SJSA1 (cell line): ENCODE results near the gene GTPBP3. TPM values are rescaled to one million over a fixed set of nuclear protein-coding genes. Genes with fewer than 3 reads are reported as not detected.
"Not testable (repeated sequence)": the region's sequence is repeated elsewhere in the genome, so short reads cannot be mapped to it uniquely, and the experiment has no call there.

Experiments
- DNase-seq, 2 experiments: peaks; one replicate each; pipeline ENCODE4 v3.0.0-alpha.2; 2015 to 2020; ENCODE audit warnings: low spot score in 2 of 2, low read depth in 1 of 2
- H3K27ac ChIP-seq: fragments of 250-450 bp; sonication (Bioruptor Pico); 2 replicates; pipeline ENCODE4 v1.5.1; 2020; ENCODE audit warnings: mild to moderate bottlenecking, moderate library complexity
- H3K27me3 ChIP-seq: fragments of 250-450 bp; sonication (Bioruptor Pico); replicated peaks from 2 replicates; pipeline ENCODE4 v1.5.1; 2020; ENCODE audit warnings: mild to moderate bottlenecking, moderate library complexity
- H3K36me3 ChIP-seq: fragments of 250-450 bp; sonication (Bioruptor Pico); 2 replicates; pipeline ENCODE4 v1.5.1; 2020; ENCODE audit warnings: mild to moderate bottlenecking
- H3K4me1 ChIP-seq: fragments of 250-450 bp; sonication (Bioruptor Pico); replicated peaks from 2 replicates; pipeline ENCODE4 v1.6.1; 2021; ENCODE audit warnings: mild to moderate bottlenecking
- H3K4me3 ChIP-seq: fragments of 250-450 bp; sonication (Bioruptor Pico); 2 replicates; pipeline ENCODE4 v1.5.1; 2020; ENCODE audit warnings: mild to moderate bottlenecking
- H3K9me3 ChIP-seq: fragments of 250-450 bp; sonication (Bioruptor Pico); replicated peaks from 2 replicates; pipeline ENCODE4 v1.5.1; 2020; ENCODE audit warnings: mild to moderate bottlenecking
- total RNA-seq: library from RNA; depleted of rRNA; stranded (reverse); fragments of >200 nt; shearing (Covaris generic); gene quantifications from 2 replicates; pipeline ENCODE4 v1.2.3, GENCODE V29; 2014

The GTPBP3 gene
- total RNA-seq, 1 experiment from 2014 or later: 19.5 TPM

- H3K4me1 ChIP-seq: peaks cover 16% of the 10 kb centered on the region
- no peaks in the 10 kb centered on the region for H3K36me3 ChIP-seq
- no peaks in the 10 kb centered on the region for H3K9me3 ChIP-seq
- H3K27me3 ChIP-seq: no peaks in the 10 kb centered on the region
- no peak for DNase-seq
- H3K27ac ChIP-seq: no peak overlapping the region
- H3K4me3 ChIP-seq: no peak overlapping the region
Observed at GRCh38 chr19:17353386-17353785, 16.0 kb downstream of the GTPBP3 start.

- Histone ChIP-seq H3K4me3 (no peak overlapping the region), H3K9me3 (no peaks in the 10 kb centered on the region), H3K27ac (no peak overlapping the region), H3K36me3 (no peaks in the 10 kb centered on the region), H3K27me3 (no peaks in the 10 kb centered on the region), H3K4me1 (peaks cover 12% of the 10 kb centered on the region)
- DNase-seq: no peak
Observed at GRCh38 chr19:17357078-17357666, 19.8 kb downstream of the GTPBP3 start.

- H3K4me3 ChIP-seq: no peak overlapping the region
- H3K9me3 ChIP-seq: no peaks in the 10 kb centered on the region
- H3K27ac ChIP-seq: no peak overlapping the region
- H3K4me1 ChIP-seq: peaks cover 12% of the 10 kb centered on the region
- H3K36me3 ChIP-seq: no peaks in the 10 kb centered on the region
- DNase-seq: no peak
- no peaks in the 10 kb centered on the region for H3K27me3 ChIP-seq
Observed at GRCh38 chr19:17357724-17358123, 20.4 kb downstream of the GTPBP3 start.

GRCh38 chr19:17358395-17358794 is 21.0 kb downstream of the GTPBP3 start:
- Histone ChIP-seq H3K27ac (no peak overlapping the region), H3K4me1 (peaks cover 12% of the 10 kb centered on the region), H3K4me3 (no peak overlapping the region), H3K27me3 (no peaks in the 10 kb centered on the region), H3K9me3 (no peaks in the 10 kb centered on the region), H3K36me3 (no peaks in the 10 kb centered on the region)
- peak; percentile 63 to 67 for DNase-seq

- peaks cover 17% of the 10 kb centered on the region for H3K4me1 ChIP-seq
- H3K9me3 ChIP-seq: no peaks in the 10 kb centered on the region
- no peak overlapping the region for H3K27ac ChIP-seq
- no peaks in the 10 kb centered on the region for H3K36me3 ChIP-seq
- H3K4me3 ChIP-seq: no peak overlapping the region
- DNase-seq: no peak
- H3K27me3 ChIP-seq: no peaks in the 10 kb centered on the region
Observed at GRCh38 chr19:17359905-17360800, 22.8 kb downstream of the GTPBP3 start.

- H3K27ac ChIP-seq, H3K36me3 ChIP-seq, H3K4me1 ChIP-seq, H3K4me3 ChIP-seq, H3K27me3 ChIP-seq, H3K9me3 ChIP-seq: not testable (repeated sequence)
- peak; percentile 56 to 59 for DNase-seq
Observed at GRCh38 chr19:17363852-17364605, 26.7 kb downstream of the GTPBP3 start.

- no peak overlapping the region for H3K27ac ChIP-seq
- H3K4me3 ChIP-seq: no peak overlapping the region
- no peaks in the 10 kb centered on the region for H3K36me3 ChIP-seq
- H3K27me3 ChIP-seq: no peaks in the 10 kb centered on the region
- H3K4me1 ChIP-seq: peaks cover 5% of the 10 kb centered on the region
- H3K9me3 ChIP-seq: no peaks in the 10 kb centered on the region
- no peak for DNase-seq
Observed at GRCh38 chr19:17365361-17365760, 28.0 kb downstream of the GTPBP3 start.

GRCh38 chr19:17370026-17370587 is 32.8 kb downstream of the GTPBP3 start:
- DNase-seq: no peak
- H3K27me3 ChIP-seq: no peaks in the 10 kb centered on the region
- H3K9me3 ChIP-seq: no peaks in the 10 kb centered on the region
- H3K4me1 ChIP-seq: no peaks in the 10 kb centered on the region; the same call in 1 of the 2 replicates
- H3K36me3 ChIP-seq: no peaks in the 10 kb centered on the region
- no peak overlapping the region for H3K4me3 ChIP-seq
- no peak overlapping the region for H3K27ac ChIP-seq

GRCh38 chr19:17376935-17377600 is 39.7 kb downstream of the GTPBP3 start, which contains the start of gene PLVAP:
PLVAP (minus strand) TSS chr19:17377342; CDS start chr19:17377288, 54 bp downstream.
- H3K9me3 ChIP-seq: no peaks in the 10 kb centered on the region
- no peaks in the 10 kb centered on the region for H3K27me3 ChIP-seq
- no peaks in the 10 kb centered on the region; the same call in 1 of the 2 replicates for H3K4me1 ChIP-seq
- no peak within 1 kb of the TSS for H3K4me3 ChIP-seq
- no peaks in the 10 kb centered on the region for H3K36me3 ChIP-seq
- DNase-seq: no peak
- H3K27ac ChIP-seq: no peak within 1 kb of the TSS

- H3K27me3 ChIP-seq: no peaks in the 10 kb centered on the region
- H3K36me3 ChIP-seq: no peaks in the 10 kb centered on the region
- peaks cover 11% of the 10 kb centered on the region for H3K4me1 ChIP-seq
- no peaks in the 10 kb centered on the region for H3K9me3 ChIP-seq
- DNase-seq: no peak
- no peak overlapping the region for H3K27ac ChIP-seq
- no peak overlapping the region for H3K4me3 ChIP-seq
Observed at GRCh38 chr19:17378271-17378670, 40.9 kb downstream of the GTPBP3 start.

GRCh38 chr19:17379221-17379631 is 41.9 kb downstream of the GTPBP3 start:
- no peak overlapping the region for H3K4me3 ChIP-seq
- no peaks in the 10 kb centered on the region for H3K9me3 ChIP-seq
- no peak overlapping the region for H3K27ac ChIP-seq
- H3K4me1 ChIP-seq: peaks cover 13% of the 10 kb centered on the region
- no peak for DNase-seq
- H3K36me3 ChIP-seq: no peaks in the 10 kb centered on the region
- H3K27me3 ChIP-seq: no peaks in the 10 kb centered on the region

GRCh38 chr19:17380426-17381138 is 43.2 kb downstream of the GTPBP3 start:
- no peak for DNase-seq
- H3K4me3 ChIP-seq: no peak overlapping the region
- H3K9me3 ChIP-seq: no peaks in the 10 kb centered on the region
- H3K36me3 ChIP-seq: no peaks in the 10 kb centered on the region
- peaks cover 13% of the 10 kb centered on the region for H3K4me1 ChIP-seq
- no peaks in the 10 kb centered on the region for H3K27me3 ChIP-seq
- H3K27ac ChIP-seq: no peak overlapping the region
